T47D (cell line): ENCODE results near the gene SMARCB1.
"Not testable (repeated sequence)": the region's sequence is repeated elsewhere in the genome, so short reads cannot be mapped to it uniquely, and the experiment has no call there.

Source experiments
- DNase-seq, 2 experiments: peaks; one replicate each; pipeline versions ENCODE4 v3.0.0 to v3.0.0-alpha.2; 2011 to 2012; ENCODE audit warnings: low read depth in 1 of 2, low spot score in 1 of 2
- JUND ChIP-seq: IDR thresholded peaks from 2 replicates; pipeline ENCODE4 v1.6.1; 2012; ENCODE audit warnings: low read depth
- in situ Hi-C: cut with HindIII; loops from 2 replicates; pipeline ENCODE4 v1.10.0; 2016; ENCODE audit warnings: low sequenced_read_pairs, low pct_unique_long_range_greater_than_20kb

Gene SMARCB1

DNA sequence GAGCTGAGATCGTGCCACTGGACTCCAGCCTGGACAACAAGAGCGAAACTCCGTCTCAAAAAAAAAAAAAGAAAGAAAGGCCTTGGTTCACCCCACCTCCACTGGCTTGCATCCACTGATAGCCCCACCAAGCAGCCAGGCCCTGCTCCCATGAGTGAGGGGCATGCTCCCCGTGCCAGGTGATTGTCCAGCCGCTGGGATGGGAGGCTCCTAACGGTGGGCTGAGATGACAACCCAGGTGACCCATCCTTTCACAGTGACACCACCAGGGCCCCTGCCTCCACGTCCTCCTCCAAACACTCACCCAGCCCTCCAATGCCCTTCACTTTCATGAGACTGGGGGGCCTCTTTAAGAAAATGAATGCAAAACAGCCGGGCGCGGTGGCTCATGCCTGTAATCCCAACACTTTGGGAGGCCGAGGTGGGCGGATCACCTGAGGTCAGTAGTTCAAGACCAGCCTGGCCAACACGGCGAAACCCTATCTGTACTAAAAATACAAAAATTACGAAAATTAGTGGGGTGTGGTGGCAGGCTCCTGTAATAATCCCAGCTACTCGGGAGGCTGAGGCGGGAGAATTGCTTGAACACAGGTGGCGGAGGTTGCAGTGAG lies 60.6 kb downstream of the SMARCB1 start:
- in situ Hi-C loops = no loop called here
- DNase-seq = no peak
- TF ChIP-seq JUND = no peak

DNA sequence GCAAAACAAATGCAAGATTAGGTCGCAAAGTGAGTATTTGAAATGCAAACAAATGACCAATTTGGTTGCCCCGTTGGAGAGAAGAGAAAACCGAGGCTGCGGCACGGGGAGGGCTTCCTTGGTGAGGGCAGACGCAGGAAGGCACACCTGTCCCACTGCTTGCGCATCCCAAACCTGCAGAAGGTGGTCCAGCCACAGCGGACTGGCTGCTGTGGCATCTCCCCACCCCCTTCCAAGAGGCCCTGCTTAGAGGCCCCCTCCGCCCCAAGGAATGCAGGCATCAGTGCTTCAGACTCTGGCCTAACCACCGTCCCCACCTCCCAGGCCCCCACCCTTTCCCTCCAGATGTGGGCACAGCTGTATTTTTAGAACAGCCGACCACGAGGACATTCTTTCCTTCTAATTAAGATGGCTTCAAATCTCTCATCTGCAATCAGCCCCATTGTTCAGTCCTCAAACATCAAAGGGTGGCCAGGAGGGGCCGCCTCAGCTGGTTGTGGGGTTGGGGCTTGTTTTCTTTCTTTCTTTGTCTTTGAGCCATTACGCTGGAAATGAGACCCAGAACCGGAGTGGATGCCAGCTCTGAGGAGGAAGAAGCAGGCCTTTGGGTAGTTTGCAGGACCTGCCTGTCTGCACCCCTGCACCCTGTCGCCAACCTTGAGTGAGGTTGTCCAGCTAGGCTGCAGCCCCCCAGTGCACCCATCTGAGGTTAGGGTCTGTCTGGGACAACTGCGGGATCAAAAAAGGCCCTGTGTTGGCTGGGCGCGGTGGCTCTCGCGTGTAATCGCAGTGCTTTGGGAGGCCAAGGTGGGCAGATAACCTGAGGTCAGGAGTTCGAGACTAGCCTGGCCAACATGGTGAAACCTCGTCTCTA lies 61.5 kb downstream of the SMARCB1 start:
- no peak for TF ChIP-seq JUND
- no peak for DNase-seq
- in situ Hi-C loops = no loop called here

GRCh38 chr22:23849009-23850006 lies 62.5 kb downstream of the SMARCB1 start:
- in situ Hi-C loops = no loop called here
- DNase-seq = peak; percentile 75 to 77
- TF ChIP-seq JUND = no peak

GRCh38 chr22:23850136-23850611 lies 63.4 kb downstream of the SMARCB1 start:
- TF ChIP-seq JUND = no peak
- in situ Hi-C loops = no loop called here
- DNase-seq = no peak

- in situ Hi-C loops = no loop called here
- TF ChIP-seq JUND = no peak
- peak in 1 of 2 experiments; percentile 83 for DNase-seq
Observed at GRCh38 chr22:23856721-23857605, 70.2 kb downstream of the SMARCB1 start.

- no peak for TF ChIP-seq JUND
- peak; percentile 89 to 95 for DNase-seq
- in situ Hi-C loops = no loop called here
Observed at GRCh38 chr22:23857606-23858483, 71.1 kb downstream of the SMARCB1 start, which contains the start of gene SLC2A11. Gene SLC2A11 (plus strand): TSS chr22:23857875. CDS start chr22:23858000, 125 bp downstream.

DNA sequence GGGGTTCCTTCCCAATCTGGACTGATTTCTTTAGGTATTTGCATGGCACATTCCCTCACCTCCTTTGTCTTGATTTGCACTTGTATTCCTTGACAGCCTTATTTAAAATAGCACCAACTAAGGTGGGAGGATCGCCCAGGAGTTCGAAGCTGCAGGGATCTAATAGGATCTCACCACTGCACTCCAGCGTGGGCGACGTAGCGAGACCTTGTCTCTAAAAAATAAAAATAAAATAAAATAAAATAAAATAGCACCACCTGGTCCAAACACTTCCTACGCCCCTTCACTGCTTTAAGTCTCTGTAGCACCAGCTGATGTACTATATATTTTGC lies 71.7 kb downstream of the SMARCB1 start:
- no peak for TF ChIP-seq JUND
- in situ Hi-C loops = no loop called here
- DNase-seq = no peak

DNA sequence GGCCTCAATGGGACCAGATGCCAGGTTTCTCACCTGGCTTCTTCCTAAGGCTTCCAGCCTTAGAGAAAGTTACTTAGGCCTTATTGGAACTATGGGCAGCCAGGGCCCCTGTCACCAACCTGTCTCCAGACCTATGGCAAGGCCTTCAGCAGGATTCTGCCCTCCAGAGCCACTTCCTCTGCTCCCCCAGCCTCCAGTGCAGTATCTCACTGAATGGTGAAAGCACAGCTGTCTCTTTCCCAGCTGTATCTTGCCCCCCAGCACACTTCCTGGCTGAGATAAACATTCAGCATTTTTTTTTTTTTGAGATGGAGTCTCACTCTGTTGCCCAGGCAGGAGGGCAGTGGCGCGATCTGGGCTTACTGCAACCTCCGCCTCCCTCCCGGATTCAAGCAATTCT lies 72.4 kb downstream of the SMARCB1 start:
- DNase-seq = no peak
- in situ Hi-C loops = no loop called here
- no peak for TF ChIP-seq JUND

GRCh38 chr22:23860187-23860586 lies 73.4 kb downstream of the SMARCB1 start:
- in situ Hi-C loops, DNase-seq: not testable (repeated sequence)

- TF ChIP-seq JUND = no peak
- in situ Hi-C loops = no loop called here
- DNase-seq = peak in 1 of 2 experiments; percentile 54
Observed at GRCh38 chr22:23862103-23862502, 75.3 kb downstream of the SMARCB1 start.

DNA sequence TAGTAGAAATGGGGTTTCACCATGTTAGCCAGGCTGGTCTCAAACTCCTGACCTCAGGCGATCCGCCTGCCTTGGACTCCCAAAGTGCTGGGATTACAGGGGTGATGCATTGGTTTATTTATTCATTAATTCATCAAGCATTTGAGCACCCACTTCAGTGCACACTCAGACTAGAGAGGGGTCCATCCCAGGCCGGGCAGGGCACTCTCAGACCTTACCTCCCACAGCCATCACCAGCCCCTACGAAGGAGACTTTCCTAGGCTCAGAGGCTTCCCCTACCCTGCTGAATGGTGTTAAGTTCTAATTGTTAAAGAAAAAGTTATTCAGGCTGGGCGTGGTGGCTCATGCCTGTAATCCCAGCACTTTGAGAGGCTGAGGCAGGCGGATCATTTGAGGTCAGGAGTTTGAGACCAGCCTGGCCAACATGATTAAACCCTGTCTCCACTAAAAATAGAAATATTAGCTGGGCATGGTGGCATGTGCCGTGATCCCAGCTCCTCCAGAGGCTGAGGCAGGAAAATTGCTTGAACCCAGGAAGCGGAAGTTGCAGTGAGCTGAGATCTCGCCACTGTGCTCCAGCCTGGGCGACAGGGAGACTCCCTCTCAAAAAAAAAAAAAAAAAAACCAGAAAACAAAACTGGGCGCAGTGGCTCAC lies 77.9 kb downstream of the SMARCB1 start:
- in situ Hi-C loops, DNase-seq: not testable (repeated sequence)
